Measurements from ENCODE around the gene SWI5.
A peak's percentile ranks its signal among the peaks of the same experiment; 100 is the strongest.

The SWI5 gene

DNA sequence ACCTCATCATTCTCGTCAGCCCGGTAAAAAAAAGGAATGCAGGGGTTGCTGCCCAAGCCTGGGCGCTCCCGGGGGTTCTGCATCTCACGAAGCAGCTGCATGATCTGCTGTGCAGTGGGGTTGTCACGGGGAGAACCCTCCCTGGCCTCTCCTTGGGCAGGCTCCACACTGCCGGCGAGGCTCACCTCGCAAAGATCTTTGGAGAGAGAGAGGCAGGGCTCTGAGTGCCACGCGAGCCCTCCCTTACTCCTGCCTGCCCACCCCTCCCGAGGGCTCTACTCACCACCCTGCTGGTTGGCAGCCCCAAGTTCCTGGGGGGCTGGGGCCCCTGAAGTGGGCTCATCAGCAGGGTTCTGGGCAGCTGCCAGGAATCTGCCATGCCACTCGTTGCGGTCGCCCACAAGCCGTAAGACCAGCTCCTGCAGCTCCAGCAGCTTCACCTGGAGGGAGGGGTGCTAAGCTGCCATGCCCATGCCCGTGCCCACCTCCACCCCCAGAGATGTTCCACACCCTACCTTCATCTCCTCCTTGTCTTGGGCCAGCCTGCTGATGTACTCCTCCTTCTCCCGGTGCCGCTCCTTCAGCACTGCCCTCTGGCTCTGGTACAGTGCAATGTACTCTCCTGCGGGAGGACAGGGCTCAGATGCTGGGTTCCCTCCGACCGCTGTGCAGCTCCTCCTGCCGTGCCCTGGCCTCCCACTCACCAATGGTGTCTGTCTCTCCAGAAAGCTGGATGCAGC lies 18.8 kb upstream of the SWI5 start:
- H3K36me3 ChIP-seq (ENCODE audit: insufficient read depth, low read length): peaks cover 5% of the 10 kb centered on the region

DNA sequence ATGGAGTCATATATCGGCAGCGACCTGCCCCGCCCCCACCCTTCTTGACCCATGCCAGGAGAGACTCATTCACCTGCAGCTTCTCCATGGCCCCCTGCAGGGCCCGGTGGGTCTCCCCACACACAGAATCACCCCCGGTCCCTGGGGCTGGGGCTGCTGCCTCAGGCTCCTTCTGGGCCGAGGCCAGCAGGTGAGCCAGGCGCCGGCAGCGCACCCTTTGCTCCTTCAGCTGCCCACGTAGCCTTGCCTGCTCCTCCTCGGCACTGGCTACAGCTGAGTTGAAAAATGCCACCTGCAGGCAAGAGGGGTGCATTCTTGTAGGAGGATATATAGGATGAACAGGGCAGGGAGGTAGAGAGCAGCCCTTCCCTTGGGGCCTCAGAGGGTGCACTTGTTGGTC lies 18.2 kb upstream of the SWI5 start:
- peaks cover 5% of the 10 kb centered on the region for H3K36me3 ChIP-seq (ENCODE audit: insufficient read depth, low read length)
- no peak overlapping the region for H3K9ac ChIP-seq (ENCODE audit: low read depth, low read length)
- no peaks in the 10 kb centered on the region for H3K9me3 ChIP-seq (ENCODE audit: control insufficient read depth, insufficient read depth, low read length)
- H3K4me1 ChIP-seq (ENCODE audit: insufficient read depth, low read length): no peaks in the 10 kb centered on the region; the same call in 1 of the 2 replicates

More for the DNA sequence above, 18.8 kb upstream of the SWI5 start:
- no peaks in the 10 kb centered on the region; the same call in 1 of the 2 replicates for H3K4me1 ChIP-seq (ENCODE audit: insufficient read depth, low read length)
- no peak overlapping the region for H3K9ac ChIP-seq (ENCODE audit: low read depth, low read length)
- H3K9me3 ChIP-seq (ENCODE audit: control insufficient read depth, insufficient read depth, low read length): no peaks in the 10 kb centered on the region

DNA sequence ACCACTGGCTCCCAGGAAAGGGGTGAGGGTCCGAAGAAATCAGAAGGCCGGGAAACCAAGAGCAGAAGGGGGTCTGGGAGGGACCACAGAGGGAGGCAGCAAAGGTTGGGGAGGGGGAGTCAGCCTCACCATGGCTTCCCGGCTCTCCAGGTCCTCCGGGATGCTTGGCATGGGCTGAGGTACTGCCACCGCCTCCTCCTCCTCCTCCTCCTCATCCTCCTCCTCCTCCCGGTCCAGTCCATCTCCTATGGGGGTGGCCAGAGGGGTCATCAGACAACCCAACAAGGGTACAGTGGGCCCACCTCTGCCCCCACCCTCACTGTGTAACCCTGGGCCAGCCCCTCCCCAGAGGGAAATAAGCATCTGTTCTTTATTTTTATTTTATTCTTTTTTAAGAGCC lies 17.8 kb upstream of the SWI5 start:
- H3K36me3 ChIP-seq (ENCODE audit: insufficient read depth, low read length): peaks cover 5% of the 10 kb centered on the region
- no peaks in the 10 kb centered on the region; the same call in 1 of the 2 replicates for H3K4me1 ChIP-seq (ENCODE audit: insufficient read depth, low read length)

DNA sequence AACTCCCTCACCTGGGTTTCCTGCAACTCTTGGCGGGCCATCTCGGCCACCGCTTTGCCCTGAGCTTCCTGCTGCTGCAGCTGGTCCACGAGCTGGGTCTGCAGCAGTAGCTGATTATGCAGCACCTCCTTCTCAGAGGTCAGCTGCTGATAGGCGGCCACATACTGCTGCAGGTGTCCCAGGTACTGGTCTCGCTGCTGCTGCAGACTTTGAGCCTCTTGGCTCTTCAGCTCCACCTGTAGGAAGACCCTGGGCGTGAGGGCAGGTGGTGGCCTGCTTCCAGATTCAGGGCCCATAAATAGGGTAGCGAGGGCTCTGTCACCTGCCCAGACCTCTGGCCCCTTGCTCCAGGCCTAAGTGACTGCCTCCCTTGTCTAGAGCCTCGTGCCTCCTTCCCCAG lies 16.9 kb upstream of the SWI5 start:
- Histone ChIP-seq H3K9ac (ENCODE audit: low read depth, low read length) (no peak overlapping the region), H3K36me3 (ENCODE audit: insufficient read depth, low read length) (peaks cover 5% of the 10 kb centered on the region), H3K9me3 (ENCODE audit: control insufficient read depth, insufficient read depth, low read length) (no peaks in the 10 kb centered on the region), H3K4me1 (ENCODE audit: insufficient read depth, low read length) (no peaks in the 10 kb centered on the region; the same call in 1 of the 2 replicates)

More for the DNA sequence above, 17.8 kb upstream of the SWI5 start:
- Histone ChIP-seq H3K9me3 (ENCODE audit: control insufficient read depth, insufficient read depth, low read length) (no peaks in the 10 kb centered on the region), H3K9ac (ENCODE audit: low read depth, low read length) (no peak overlapping the region)

DNA sequence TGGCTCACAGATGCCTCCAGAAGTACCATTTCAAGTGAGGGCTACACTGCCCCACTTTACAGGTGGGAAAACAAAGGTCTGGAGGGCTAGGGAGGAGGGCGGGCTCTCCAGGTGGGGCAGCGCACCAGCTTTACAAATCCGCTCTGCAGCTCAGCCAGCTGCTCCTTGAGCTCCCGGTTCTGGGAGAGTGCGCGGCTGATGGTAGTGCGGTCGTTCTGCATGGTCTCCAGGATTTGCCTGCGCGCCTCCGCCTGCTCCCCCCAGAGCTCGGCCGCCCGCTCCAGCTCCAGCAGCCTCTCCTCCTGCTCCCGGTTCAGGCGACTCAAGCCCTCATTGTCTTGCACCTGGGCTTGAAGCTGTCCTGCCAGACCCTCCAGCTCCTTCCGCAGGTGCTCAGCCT lies 15.7 kb upstream of the SWI5 start:
- no peaks in the 10 kb centered on the region; the same call in 1 of the 2 replicates for H3K4me1 ChIP-seq (ENCODE audit: insufficient read depth, low read length)
- no peaks in the 10 kb centered on the region for H3K9me3 ChIP-seq (ENCODE audit: control insufficient read depth, insufficient read depth, low read length)
- peaks cover 5% of the 10 kb centered on the region for H3K36me3 ChIP-seq (ENCODE audit: insufficient read depth, low read length)
- no peak overlapping the region for H3K9ac ChIP-seq (ENCODE audit: low read depth, low read length)

DNA sequence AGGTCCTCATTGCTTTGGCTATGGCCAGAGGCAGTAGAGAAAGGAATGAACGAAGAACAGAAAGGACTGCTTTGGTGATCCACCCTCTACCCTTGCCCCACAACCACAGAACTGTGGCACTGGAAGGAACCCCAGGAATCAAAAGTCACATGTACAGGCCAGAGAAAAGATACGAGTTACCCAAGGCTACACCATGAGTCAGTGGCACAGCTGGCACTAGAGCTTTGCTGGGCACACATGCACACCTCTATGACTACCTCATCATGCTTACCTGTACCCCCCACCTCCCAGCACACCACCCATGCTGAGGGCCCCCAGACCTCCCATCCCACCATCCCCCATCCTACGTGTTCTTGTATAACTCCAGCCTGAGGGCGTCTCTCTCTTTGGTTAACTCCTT lies 13.4 kb upstream of the SWI5 start:
- Histone ChIP-seq H3K36me3 (ENCODE audit: insufficient read depth, low read length) (peaks cover 8% of the 10 kb centered on the region), H3K9ac (ENCODE audit: low read depth, low read length) (no peak overlapping the region), H3K4me1 (ENCODE audit: insufficient read depth, low read length) (no peaks in the 10 kb centered on the region), H3K9me3 (ENCODE audit: control insufficient read depth, insufficient read depth, low read length) (no peaks in the 10 kb centered on the region)

DNA sequence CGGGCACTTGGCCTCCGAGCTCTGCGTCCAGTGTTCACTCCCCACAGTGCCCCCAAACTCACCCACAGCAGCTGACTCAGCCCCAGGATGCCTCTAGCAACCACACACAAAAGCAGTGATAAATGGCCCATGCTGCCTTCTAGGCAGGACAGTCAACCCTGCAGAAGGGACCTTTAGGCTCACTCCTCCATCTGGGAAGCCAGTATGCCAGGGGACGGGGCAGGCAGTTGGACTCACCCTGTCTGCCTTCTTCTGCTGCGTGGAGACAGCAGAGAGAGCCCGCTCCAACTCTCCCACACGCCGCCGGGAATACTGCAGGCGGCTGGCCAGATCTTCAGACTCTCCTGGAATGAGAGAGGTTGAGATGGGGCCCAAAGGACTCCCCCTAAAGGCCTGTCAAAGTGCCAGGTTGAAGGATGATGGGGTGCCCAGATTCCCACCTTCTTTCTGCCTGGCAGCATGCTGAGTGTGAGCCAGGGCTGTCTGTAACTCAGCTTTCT lies 10.7 kb upstream of the SWI5 start:
- no peak overlapping the region for H3K9ac ChIP-seq (ENCODE audit: low read depth, low read length)
- H3K9me3 ChIP-seq (ENCODE audit: control insufficient read depth, insufficient read depth, low read length): no peaks in the 10 kb centered on the region
- H3K4me1 ChIP-seq (ENCODE audit: insufficient read depth, low read length): no peaks in the 10 kb centered on the region
- peaks cover 8% of the 10 kb centered on the region for H3K36me3 ChIP-seq (ENCODE audit: insufficient read depth, low read length)

DNA sequence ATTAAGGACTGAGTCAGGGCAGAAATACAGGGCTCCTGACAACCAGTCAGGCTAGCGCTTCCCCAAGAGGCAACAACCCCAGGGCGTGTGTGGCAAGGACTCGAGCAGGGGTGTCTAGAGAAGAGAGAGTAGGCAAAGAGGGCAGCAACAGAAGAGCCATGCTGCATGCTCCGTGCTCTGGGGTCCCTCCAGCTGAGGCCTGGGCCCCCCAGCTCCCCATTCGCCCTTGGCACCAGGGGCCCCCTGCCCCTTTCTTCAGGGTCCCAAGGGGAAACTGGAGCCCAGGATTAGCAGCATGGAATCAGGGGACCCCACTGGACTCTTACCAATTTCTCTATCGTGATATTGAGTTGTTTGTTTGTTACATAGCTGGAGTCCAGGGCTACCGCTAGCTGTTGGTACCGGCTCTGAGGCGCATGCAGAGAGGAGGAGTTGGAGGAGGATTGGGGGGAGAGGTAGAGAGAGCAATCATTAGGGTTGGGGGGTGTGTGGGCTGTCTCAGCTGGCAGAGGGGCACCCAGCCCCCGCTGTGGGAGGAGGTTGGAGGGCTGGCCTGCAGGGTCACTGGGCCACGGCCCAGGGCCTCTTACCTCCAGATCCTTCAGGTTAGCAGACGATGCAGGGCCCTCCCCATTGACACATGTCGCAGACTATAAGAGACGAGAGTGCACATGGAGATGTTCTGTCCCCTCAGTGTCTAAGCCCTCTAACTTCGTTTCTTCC lies 9.0 kb upstream of the SWI5 start:
- Histone ChIP-seq H3K9me3 (ENCODE audit: control insufficient read depth, insufficient read depth, low read length) (no peaks in the 10 kb centered on the region), H3K36me3 (ENCODE audit: insufficient read depth, low read length) (peaks cover 8% of the 10 kb centered on the region), H3K4me1 (ENCODE audit: insufficient read depth, low read length) (no peaks in the 10 kb centered on the region), H3K9ac (ENCODE audit: low read depth, low read length) (no peak overlapping the region)

DNA sequence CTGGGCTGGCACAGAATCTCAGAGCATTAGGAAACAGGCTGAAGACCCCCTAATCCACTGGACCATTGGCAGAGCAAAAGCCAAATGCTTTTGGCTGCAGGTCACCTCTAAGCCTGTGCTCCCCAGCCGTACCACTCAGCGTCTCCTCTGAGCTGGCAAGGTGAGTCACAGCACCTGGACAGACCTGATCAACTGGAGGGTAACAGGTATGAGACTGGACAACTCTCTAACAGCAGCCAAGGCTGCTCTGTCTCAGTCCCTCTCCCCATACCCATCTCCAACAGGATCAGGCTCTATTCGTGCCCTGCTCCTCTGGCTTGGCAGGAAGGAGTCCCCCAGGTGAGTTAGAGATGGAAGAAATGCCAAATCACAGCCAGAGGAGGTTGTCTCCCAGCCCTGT lies 5.0 kb upstream of the SWI5 start:
- peaks cover 13% of the 10 kb centered on the region for H3K36me3 ChIP-seq (ENCODE audit: insufficient read depth, low read length)

DNA sequence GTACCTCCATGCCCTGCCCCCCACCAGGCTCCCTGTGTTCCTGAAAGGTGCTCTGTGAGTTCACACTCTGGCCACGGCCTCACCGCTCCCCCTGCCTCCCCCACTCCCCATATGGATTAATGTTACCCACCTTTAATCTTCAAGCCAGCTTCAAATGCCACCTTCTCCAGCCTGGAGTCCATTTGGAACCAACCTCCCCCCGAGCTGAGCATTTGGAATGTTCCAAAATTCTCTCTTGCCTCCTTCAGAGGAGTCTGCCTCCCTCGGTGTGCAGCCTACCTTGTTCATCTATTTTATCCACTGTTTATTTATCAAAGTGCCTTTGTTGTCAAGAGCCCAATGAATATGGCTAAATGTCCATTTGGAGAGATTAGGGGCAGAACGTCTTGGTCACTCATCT lies 4.6 kb upstream of the SWI5 start:
- no peak overlapping the region for H3K9ac ChIP-seq (ENCODE audit: low read depth, low read length)
- no peaks in the 10 kb centered on the region for H3K9me3 ChIP-seq (ENCODE audit: control insufficient read depth, insufficient read depth, low read length)
- H3K4me1 ChIP-seq (ENCODE audit: insufficient read depth, low read length): no peaks in the 10 kb centered on the region
- peaks cover 13% of the 10 kb centered on the region for H3K36me3 ChIP-seq (ENCODE audit: insufficient read depth, low read length)

More for the DNA sequence above, 5.0 kb upstream of the SWI5 start:
- Histone ChIP-seq H3K9me3 (ENCODE audit: control insufficient read depth, insufficient read depth, low read length) (no peaks in the 10 kb centered on the region), H3K4me1 (ENCODE audit: insufficient read depth, low read length) (no peaks in the 10 kb centered on the region), H3K9ac (ENCODE audit: low read depth, low read length) (no peak overlapping the region)

DNA sequence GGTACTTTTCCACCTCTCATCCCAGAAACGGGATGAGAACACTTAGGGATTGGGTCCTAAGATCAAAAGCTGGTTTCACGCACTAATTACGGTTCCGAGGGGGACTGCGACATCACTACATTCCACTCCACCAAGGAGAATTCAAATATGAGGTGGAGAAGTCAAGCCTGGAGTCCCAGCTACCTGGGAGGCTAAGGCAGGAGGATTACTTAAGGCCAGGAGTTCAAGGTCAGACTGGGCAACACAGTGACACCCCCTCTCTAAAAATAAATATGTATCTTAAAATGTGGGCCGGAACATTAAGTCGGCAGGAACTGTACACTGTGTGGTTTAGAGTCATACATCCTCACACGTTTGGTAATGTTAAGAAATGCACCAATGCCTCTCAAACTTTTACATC lies 1.8 kb upstream of the SWI5 start:
- Histone ChIP-seq H3K36me3 (ENCODE audit: insufficient read depth, low read length) (peaks cover 6% of the 10 kb centered on the region), H3K4me1 (ENCODE audit: insufficient read depth, low read length) (no peaks in the 10 kb centered on the region), H3K9ac (ENCODE audit: low read depth, low read length) (no peak overlapping the region), H3K9me3 (ENCODE audit: control insufficient read depth, insufficient read depth, low read length) (no peaks in the 10 kb centered on the region)

DNA sequence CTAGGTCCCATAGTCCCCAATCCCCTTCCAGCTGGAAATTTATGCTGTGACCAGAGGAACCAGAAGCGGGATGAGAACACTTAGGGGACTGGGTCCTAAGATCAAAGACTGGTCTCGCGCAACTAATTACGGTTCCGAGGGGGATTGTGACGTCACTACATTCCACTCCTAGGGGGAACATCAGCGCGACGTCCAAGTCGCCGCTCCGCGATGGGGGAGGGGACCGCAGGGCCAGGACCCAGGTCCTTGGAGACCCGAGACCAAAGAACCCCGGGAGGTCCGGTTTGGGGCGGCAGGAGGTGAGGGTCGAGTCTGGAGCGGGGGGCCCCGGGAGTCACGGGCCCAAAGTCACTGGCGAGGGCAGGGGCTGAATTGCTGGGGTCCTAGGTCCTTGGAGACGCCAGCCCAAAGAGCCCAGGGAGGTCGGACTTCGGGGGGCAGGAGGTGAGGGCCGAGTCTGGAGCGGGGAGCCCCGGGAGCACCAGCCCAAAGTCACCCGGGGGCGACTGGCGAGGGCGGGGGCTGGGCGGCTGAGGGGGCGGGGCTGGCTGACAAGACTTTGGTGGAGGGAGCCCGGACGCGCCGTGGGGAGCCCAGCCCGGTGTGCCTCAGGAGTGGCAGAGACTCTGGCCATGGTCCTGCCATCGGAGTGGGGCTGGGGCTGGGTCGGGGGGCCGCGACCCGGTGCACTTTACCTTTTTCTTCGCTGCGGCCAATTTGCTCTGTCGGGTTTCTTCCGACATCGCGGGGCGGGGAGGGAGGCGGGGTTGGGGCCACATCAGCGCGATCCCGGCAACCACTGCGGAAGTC lies 673 bp upstream of the SWI5 start, which contains the start of gene GOLGA2:
Gene GOLGA2, minus strand, starts transcription at position 810 of the 810 bp plus-strand sequence. Its CDS starts 31 bp downstream, at position 779.
- Histone ChIP-seq H3K9me3 (ENCODE audit: control insufficient read depth, insufficient read depth, low read length) (no peaks in the 10 kb centered on the region), H3K36me3 (ENCODE audit: insufficient read depth, low read length) (peaks cover 6% of the 10 kb centered on the region), H3K9ac (ENCODE audit: low read depth, low read length) (peak within 1 kb of the TSS; percentile 98), H3K4me1 (ENCODE audit: insufficient read depth, low read length) (no peaks in the 10 kb centered on the region)

DNA sequence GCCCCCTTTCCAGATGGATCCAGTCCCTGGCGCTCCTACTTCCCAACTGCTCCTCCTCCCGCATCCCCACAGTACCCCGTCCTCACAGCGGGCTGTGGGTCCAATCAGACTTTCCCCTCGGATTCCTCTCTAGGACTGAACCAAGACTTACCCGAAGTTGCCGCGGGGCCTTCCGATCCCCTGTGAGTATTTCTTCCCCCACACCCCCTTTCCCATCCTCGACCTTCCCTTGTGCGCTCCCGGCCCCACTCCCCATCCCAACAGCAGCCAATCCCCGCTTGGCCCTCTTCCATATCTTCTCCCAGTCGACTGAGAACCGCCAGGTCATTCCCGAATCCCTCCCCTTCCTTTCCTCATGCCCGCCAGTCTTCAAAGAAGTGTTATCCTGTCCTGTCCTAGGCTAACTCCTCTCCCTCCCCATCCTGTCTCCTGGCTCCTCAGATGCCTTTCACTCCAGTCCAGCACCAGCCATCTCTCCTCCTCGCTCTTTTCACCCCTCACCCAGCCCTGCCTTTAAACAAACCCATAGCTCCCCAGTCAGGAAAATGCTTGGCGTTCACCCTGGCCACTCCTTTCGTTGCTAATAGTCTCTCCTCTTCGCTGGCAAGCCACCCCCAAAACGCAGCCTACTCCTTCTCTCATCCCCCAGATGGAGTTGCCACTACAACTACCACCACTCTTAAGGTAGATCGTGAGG lies 646 bp downstream of the SWI5 start:
- Histone ChIP-seq H3K9me3 (ENCODE audit: control insufficient read depth, insufficient read depth, low read length) (no peaks in the 10 kb centered on the region), H3K9ac (ENCODE audit: low read depth, low read length) (peak overlapping the region; percentile 98), H3K4me1 (ENCODE audit: insufficient read depth, low read length) (no peaks in the 10 kb centered on the region), H3K36me3 (ENCODE audit: insufficient read depth, low read length) (peaks cover 6% of the 10 kb centered on the region)
